H1 (cell line): Measurements from ENCODE around the gene S100A11. TPM values are rescaled to one million over a fixed set of nuclear protein-coding genes. Genes with fewer than 3 reads are reported as not detected.

ENCODE experiments used
- polyA plus RNA-seq, 7 experiments: library from polyadenylated mRNA; depleted of rRNA in 3 of 7; stranded (reverse) in 5 of 7; unstranded in 2 of 7; fragments of >200 nt in 5 of 7; fragments of 200-250 nt in 2 of 7; gene quantifications; 1 replicate in 5 of 7; 2 replicates in 1 of 7; 4 replicates in 1 of 7; pipeline versions ENCODE4 v1.2.1 to v1.2.3, GENCODE V29; 2011 to 2013; ENCODE audit warnings: missing spikeins in 2 of 7, mixed read lengths in 2 of 7
- total RNA-seq: library from RNA; stranded (reverse); fragmentation: NEBNext Ultra II Directional; extraction: Animal tissue kit (Norgen Biotek cat#: 25700); gene quantifications from 2 replicates; pipeline ENCODE4 v1.2.1, GENCODE V29; 2021
- TF ChIP-seq, protein P1 (sequence below), 3 experiments: IDR thresholded peaks; 1 replicate in 2 of 3; 2 replicates in 1 of 3; pipeline versions ENCODE4 v1.5.1 to v1.6.1; 2011; ENCODE audit warnings: low read length in 3 of 3, mild to moderate bottlenecking in 3 of 3, inconsistent platforms in 2 of 3, low read depth in 1 of 3, moderate library complexity in 1 of 3; ENCODE audit not compliant: insufficient read depth in 1 of 3; ENCODE audit errors: control extremely low read depth in 1 of 3

Gene S100A11
- total and polyA plus RNA-seq, 2 of the 8 experiments (the other 6 are each of a cell fraction or from before 2014, with no cell fraction given) = 120 to 343 TPM

DNA sequence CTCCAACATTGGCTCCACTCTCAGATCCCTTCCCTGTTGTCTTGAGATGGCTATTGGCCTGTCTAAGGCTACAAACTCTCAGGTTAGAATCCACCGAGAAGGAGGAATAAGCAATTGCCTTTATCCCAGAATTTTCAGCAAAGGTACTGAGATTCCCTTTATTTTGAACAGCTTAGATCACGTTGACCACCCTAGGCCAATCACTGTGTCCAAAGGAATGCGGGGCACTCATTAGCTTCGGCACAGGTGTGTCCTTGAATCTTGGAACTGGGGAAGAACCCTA is 6.9 kb downstream of the S100A11 start (continued):
- TF ChIP-seq, protein P1, sequence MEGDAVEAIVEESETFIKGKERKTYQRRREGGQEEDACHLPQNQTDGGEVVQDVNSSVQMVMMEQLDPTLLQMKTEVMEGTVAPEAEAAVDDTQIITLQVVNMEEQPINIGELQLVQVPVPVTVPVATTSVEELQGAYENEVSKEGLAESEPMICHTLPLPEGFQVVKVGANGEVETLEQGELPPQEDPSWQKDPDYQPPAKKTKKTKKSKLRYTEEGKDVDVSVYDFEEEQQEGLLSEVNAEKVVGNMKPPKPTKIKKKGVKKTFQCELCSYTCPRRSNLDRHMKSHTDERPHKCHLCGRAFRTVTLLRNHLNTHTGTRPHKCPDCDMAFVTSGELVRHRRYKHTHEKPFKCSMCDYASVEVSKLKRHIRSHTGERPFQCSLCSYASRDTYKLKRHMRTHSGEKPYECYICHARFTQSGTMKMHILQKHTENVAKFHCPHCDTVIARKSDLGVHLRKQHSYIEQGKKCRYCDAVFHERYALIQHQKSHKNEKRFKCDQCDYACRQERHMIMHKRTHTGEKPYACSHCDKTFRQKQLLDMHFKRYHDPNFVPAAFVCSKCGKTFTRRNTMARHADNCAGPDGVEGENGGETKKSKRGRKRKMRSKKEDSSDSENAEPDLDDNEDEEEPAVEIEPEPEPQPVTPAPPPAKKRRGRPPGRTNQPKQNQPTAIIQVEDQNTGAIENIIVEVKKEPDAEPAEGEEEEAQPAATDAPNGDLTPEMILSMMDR (IDR thresholded peaks at IDR 0.05; ENCODE audit: control extremely low read depth in 1 of 3, insufficient read depth in 1 of 3, low read depth in 1 of 3, low read length in 3 of 3) = no peak
